Lung (tissue), 12 donors: ENCODE data around the gene GATA2. TPM values are rescaled to one million over a fixed set of nuclear protein-coding genes. Genes with fewer than 3 reads are reported as not detected.

Experiments used
- ATAC-seq: fragments of 200-7000 bp; cut with Tn5 transposase; one replicate; pipeline ENCODE4 v1.9.1; 2020; ENCODE audit warnings: moderate number of reproducible peaks; ENCODE audit not compliant: insufficient read depth, low FRiP score
- DNase-seq, 3 donors: peaks; one replicate each; pipeline ENCODE4 v3.0.0-alpha.2; 2013 to 2017
- H3K27ac ChIP-seq, 2 donors: one replicate each; pipeline ENCODE4 v1.5.1; 2013; ENCODE audit warnings: mild to moderate bottlenecking in 2 of 2, moderate library complexity in 2 of 2, control low read depth in 1 of 2, inconsistent platforms in 1 of 2, low read depth in 1 of 2, low read length in 1 of 2
- H3K27me3 ChIP-seq, 3 donors: one replicate each; pipeline ENCODE4 v1.5.1; 2013; ENCODE audit warnings: low read length in 2 of 3; ENCODE audit not compliant: control insufficient read depth in 3 of 3, insufficient read depth in 3 of 3
- H3K36me3 ChIP-seq, 4 donors: one replicate each; pipeline ENCODE4 v1.5.1; 2013; ENCODE audit warnings: low read length in 4 of 4, mild to moderate bottlenecking in 1 of 4, moderate library complexity in 1 of 4; ENCODE audit not compliant: control insufficient read depth in 4 of 4, insufficient read depth in 4 of 4
- H3K4me1 ChIP-seq, 5 donors: one replicate each; pipeline ENCODE4 v1.5.1; 2013; ENCODE audit warnings: low read length in 5 of 5, mild to moderate bottlenecking in 2 of 5, moderate library complexity in 1 of 5; ENCODE audit not compliant: control insufficient read depth in 5 of 5, insufficient read depth in 5 of 5
- H3K4me3 ChIP-seq: one replicate; pipeline ENCODE4 v1.5.1; 2013; ENCODE audit warnings: mild to moderate bottlenecking, control low read depth, moderate library complexity
- H3K9ac ChIP-seq, 2 donors: one replicate each; pipeline ENCODE4 v1.5.1; 2013; ENCODE audit warnings: low read length in 2 of 2, control low read depth in 1 of 2; ENCODE audit not compliant: insufficient read depth in 1 of 2
- H3K9me3 ChIP-seq, 4 donors: one replicate each; pipeline ENCODE4 v1.5.1; 2013; ENCODE audit warnings: low read length in 3 of 4, mild to moderate bottlenecking in 1 of 4, moderate library complexity in 1 of 4; ENCODE audit not compliant: control insufficient read depth in 4 of 4, insufficient read depth in 3 of 4
- whole genome bisulfite sequencing, 2 donors: extraction: QIAGEN DNeasy Blood & Tissue Kit; methylation state at CpG; one replicate each; pipeline ENCODE4 v1.1.7; 2013; 5-methylcytosine and 5-hydroxymethylcytosine counted together
- polyA plus RNA-seq, 2 donors: library from polyadenylated mRNA; stranded (reverse); fragments of 200-250 nt; gene quantifications; one replicate each; pipeline ENCODE4 v1.2.1, GENCODE V29; 2013
- total RNA-seq, 2 donors: library from RNA; depleted of rRNA in 1 of 2; stranded (reverse); fragments of >200 nt in 1 of 2; gene quantifications; one replicate each; pipeline ENCODE4 v1.2.1, GENCODE V29; 2014 to 2021
- TF ChIP-seq, protein P1 (sequence below): IDR thresholded peaks from 2 replicates; pipeline ENCODE4 v1.5.1; 2012; ENCODE audit warnings: mild to moderate bottlenecking; ENCODE audit errors: control extremely low read depth, extremely low read depth
- donor health status: control.
- donor health status: control.
- donor health status: Bipolar disorder and iron deficiency.
- donor health status: healthy.
- donor health status: DM: yes; HTN: yes; CAD: no.

Gene GATA2
- total and polyA plus RNA-seq, 4 donors: 9.6 to 37.0 (median 28.7) TPM

GRCh38 chr3:128455786-128456748 lies 36.9 kb downstream of the GATA2 start:
- ATAC-seq (no peak), DNase-seq (no peak)
- 79 to 81% methylated on average over 16 of the region's 16 CpGs for WGBS, 2 donors
- H3K27ac ChIP-seq: no peak overlapping the region
- peaks cover 0 to 21% (median 0%) of the 10 kb centered on the region in 5 donors for H3K4me1 ChIP-seq
- TF ChIP-seq, protein P1, sequence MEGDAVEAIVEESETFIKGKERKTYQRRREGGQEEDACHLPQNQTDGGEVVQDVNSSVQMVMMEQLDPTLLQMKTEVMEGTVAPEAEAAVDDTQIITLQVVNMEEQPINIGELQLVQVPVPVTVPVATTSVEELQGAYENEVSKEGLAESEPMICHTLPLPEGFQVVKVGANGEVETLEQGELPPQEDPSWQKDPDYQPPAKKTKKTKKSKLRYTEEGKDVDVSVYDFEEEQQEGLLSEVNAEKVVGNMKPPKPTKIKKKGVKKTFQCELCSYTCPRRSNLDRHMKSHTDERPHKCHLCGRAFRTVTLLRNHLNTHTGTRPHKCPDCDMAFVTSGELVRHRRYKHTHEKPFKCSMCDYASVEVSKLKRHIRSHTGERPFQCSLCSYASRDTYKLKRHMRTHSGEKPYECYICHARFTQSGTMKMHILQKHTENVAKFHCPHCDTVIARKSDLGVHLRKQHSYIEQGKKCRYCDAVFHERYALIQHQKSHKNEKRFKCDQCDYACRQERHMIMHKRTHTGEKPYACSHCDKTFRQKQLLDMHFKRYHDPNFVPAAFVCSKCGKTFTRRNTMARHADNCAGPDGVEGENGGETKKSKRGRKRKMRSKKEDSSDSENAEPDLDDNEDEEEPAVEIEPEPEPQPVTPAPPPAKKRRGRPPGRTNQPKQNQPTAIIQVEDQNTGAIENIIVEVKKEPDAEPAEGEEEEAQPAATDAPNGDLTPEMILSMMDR: no peak
- H3K27me3 ChIP-seq: peaks cover 0 to 5% (median 0%) of the 10 kb centered on the region in 3 donors
- H3K4me3 ChIP-seq: no peak overlapping the region
- H3K36me3 ChIP-seq: no peaks in the 10 kb centered on the region
- no peaks in the 10 kb centered on the region for H3K9me3 ChIP-seq
- no peak overlapping the region for H3K9ac ChIP-seq

DNA sequence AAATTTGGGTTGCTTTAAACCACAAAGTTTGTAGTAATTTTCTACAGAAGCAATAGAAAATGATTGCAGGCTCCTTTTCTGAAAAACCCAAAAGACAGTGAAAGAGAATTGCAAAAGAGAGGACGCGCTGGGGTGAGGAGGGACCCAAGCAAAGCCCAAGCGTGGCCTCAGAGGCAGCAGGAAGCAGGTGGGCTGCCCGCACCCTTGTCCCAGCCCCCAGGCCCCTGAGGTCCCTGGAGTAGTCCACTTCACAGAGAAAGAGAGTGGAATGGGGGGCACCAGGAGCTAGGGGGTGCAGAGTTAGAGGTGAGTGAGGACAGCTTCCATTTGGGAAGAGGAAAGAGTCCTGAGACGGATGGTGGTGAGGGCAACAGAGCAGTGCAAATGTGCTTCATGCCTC lies 37.9 kb downstream of the GATA2 start:
- WGBS, 2 donors: 48 to 75% methylated on average over 5 of the region's 5 CpGs
- no peak for DNase-seq

DNA sequence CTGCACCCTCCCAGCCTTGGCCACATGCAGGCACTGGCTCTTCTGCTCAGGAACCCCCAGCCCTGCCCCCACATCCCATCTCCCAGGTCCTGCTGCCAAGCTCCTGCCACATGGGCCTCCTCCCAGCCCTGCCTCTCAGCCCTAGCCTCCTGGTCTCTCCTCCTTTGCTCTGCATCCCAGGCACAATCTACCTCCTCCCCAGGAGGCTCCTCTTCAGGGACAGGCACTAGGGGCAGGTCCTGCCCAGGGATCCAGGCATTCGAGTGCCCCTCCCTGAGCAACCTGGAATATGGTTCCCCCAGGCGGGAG lies 38.7 kb downstream of the GATA2 start:
- H3K27me3 ChIP-seq: peaks cover 0 to 5% (median 0%) of the 10 kb centered on the region in 3 donors
- H3K4me3 ChIP-seq: no peak overlapping the region
- no peak for ATAC-seq
- TF ChIP-seq, protein P1: no peak
- no peak for DNase-seq
- 91 to 94% methylated on average over 2 of the region's 2 CpGs for WGBS, 2 donors
- no peak overlapping the region for H3K9ac ChIP-seq
- H3K9me3 ChIP-seq: no peaks in the 10 kb centered on the region
- no peaks in the 10 kb centered on the region for H3K36me3 ChIP-seq
- H3K27ac ChIP-seq: no peak overlapping the region
- peaks cover 0 to 21% (median 0%) of the 10 kb centered on the region in 5 donors for H3K4me1 ChIP-seq

More for the DNA sequence above, 37.9 kb downstream of the GATA2 start:
- Histone ChIP-seq H3K4me1 (peaks cover 0 to 21% (median 0%) of the 10 kb centered on the region in 5 donors), H3K4me3 (no peak overlapping the region), H3K9me3 (no peaks in the 10 kb centered on the region), H3K27ac (no peak overlapping the region), H3K9ac (no peak overlapping the region), H3K36me3 (no peaks in the 10 kb centered on the region), H3K27me3 (peaks cover 0 to 5% (median 0%) of the 10 kb centered on the region in 3 donors)
- TF ChIP-seq, protein P1: no peak
- no peak for ATAC-seq
